Ectodermal cell (in vitro differentiated cells): ENCODE results near the gene RALBP1.
"Not testable (repeated sequence)": the region's sequence is repeated elsewhere in the genome, so short reads cannot be mapped to it uniquely, and the experiment has no call there.

Experiments used
- H3K27ac ChIP-seq: 2 replicates; pipeline ENCODE4 v1.7.0; 2013; ENCODE audit warnings: mild to moderate bottlenecking, low read depth, low read length; ENCODE audit not compliant: insufficient read depth, poor library complexity, severe bottlenecking
- H3K27me3 ChIP-seq: 2 replicates; pipeline ENCODE4 v1.7.0; 2013; ENCODE audit warnings: mild to moderate bottlenecking, low read length; ENCODE audit not compliant: insufficient read depth, control insufficient read depth, poor library complexity, severe bottlenecking
- H3K36me3 ChIP-seq: one replicate; pipeline ENCODE4 v1.7.0; 2013; ENCODE audit warnings: low read length; ENCODE audit not compliant: control insufficient read depth, insufficient read depth
- H3K4me1 ChIP-seq: one replicate; pipeline ENCODE4 v1.7.0; 2013; ENCODE audit warnings: low read length; ENCODE audit not compliant: control insufficient read depth, insufficient read depth
- H3K4me3 ChIP-seq: 2 replicates; pipeline ENCODE4 v1.7.0; 2013; ENCODE audit warnings: low read depth, low read length, control low read depth; ENCODE audit not compliant: insufficient read depth
- H3K9me3 ChIP-seq: 2 replicates; pipeline ENCODE4 v1.7.0; 2013; ENCODE audit warnings: mild to moderate bottlenecking, low read length, moderate library complexity; ENCODE audit not compliant: control insufficient read depth
- WGBS, 2 experiments: methylation state at CpG; one replicate each; pipeline ENCODE4 v1.1.7; 2013; ENCODE audit warnings: missing lambda C conversion rate in 2 of 2; 5-methylcytosine and 5-hydroxymethylcytosine counted together

RALBP1 gene

DNA sequence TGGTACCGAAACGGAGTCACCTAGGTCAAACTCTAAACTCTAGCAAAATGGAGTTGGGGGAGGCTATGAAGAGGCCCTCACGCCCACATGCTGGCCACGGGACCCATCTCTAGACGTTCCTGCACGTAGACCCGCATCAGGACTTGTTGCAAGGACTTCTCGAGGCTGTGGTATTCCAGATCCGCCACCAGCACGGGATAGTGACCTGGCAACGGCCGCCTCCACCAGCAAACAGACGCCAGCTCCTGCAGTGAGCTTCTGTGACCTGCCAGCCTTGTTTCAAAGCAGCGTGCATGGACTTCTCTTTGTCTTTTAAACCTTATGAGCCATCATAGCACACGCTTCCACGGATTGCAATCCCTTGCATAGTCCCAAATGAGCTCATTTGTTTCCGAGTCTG is 40.3 kb upstream of the RALBP1 start:
- no peak overlapping the region for H3K27ac ChIP-seq

DNA sequence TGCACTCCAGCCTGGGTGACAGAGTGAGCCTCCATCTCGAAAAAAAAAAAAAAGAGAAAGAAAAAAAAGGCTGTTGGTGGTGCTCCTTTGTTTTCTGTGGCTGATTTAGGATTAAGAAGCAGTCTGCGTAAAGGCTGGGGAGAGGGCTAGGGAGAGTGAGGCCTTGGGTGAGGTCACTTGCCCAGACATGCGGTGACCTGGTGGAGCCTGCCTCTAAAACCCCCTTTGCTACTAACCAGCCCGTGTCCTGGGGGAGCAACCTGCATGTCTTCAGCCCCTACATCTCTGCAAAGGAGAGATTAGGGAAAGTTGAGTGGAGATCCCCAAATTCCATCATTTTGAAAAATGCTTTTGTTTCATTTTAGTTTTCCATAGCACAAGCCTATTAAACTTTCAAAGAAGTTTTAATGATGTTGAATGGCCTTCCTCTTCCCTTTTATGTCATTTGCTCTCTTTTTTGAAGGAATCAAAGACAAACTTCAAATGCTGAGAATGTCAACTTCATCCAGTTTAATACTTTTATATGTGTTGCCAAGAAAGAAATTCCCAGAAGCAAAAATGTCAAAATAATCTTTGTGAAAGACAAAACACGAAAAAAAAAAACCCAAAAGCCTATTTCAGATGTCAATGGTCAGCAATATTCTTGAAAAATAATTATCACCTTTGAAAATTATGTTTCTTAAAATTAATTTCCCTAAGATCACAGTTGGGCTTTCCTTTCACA is 38.9 kb upstream of the RALBP1 start:
- WGBS, 2 experiments: 64 to 67% methylated on average over 4 to 5 of the region's 5 CpGs
- no peak overlapping the region for H3K27ac ChIP-seq
- no peaks in the 10 kb centered on the region for H3K36me3 ChIP-seq

More for the DNA sequence above, 40.3 kb upstream of the RALBP1 start:
- peaks cover 14% of the 10 kb centered on the region for H3K4me1 ChIP-seq
- no peaks in the 10 kb centered on the region for H3K9me3 ChIP-seq
- H3K27me3 ChIP-seq: no peaks in the 10 kb centered on the region
- no peaks in the 10 kb centered on the region for H3K36me3 ChIP-seq
- no peak overlapping the region for H3K4me3 ChIP-seq
- WGBS, 2 experiments: 92% methylated on average over 16 to 17 of the region's 17 CpGs

DNA sequence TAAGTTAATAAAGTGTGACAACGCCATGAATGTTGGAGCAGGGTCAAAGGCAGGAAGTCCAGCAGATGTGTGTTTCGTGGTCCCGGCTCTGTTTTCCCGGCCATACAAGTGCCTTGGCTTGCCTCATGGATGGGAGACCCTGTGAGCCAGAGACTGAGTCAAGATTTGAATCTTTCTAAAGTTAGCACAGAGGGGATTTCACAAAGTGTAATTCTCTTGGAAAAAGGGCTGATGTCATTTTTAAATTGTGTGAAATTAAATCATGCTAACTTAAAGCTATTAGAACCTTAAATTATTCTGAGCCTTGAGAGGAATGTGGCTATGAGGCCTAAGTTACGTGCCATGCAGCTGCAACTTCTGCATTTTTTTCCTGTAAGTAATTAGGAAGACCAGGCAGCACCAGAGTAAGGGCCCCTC is 38.3 kb upstream of the RALBP1 start:
- no peak overlapping the region for H3K4me3 ChIP-seq
- H3K27me3 ChIP-seq: no peaks in the 10 kb centered on the region
- WGBS, 2 experiments: 89 to 92% methylated on average over 5 of the region's 5 CpGs
- H3K36me3 ChIP-seq: no peaks in the 10 kb centered on the region
- H3K4me1 ChIP-seq: peaks cover 14% of the 10 kb centered on the region
- no peaks in the 10 kb centered on the region for H3K9me3 ChIP-seq
- no peak overlapping the region for H3K27ac ChIP-seq

More for the DNA sequence above, 38.9 kb upstream of the RALBP1 start:
- no peaks in the 10 kb centered on the region for H3K9me3 ChIP-seq
- H3K4me3 ChIP-seq: no peak overlapping the region
- peaks cover 14% of the 10 kb centered on the region for H3K4me1 ChIP-seq
- no peaks in the 10 kb centered on the region for H3K27me3 ChIP-seq

DNA sequence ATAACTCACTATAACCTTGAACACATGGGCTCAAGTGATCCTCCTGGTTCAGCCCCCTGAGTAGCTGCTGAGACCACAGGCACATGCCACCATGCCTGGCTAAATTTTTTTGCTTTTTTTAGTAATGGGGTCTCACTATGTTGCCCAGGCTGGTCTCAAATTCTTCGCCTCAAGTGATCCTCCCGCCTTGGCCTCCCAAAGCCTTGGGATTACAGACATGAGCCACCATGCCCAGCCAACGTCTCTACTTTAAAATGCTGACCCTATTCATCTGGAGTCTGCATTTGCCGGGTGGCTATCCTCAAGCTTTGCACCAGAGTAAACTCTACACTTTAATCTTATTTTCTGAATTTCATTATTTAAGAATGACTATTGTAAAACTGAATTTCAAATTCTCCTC is 37.6 kb upstream of the RALBP1 start:
- WGBS, 2 experiments: 93 to 94% methylated on average over 4 of the region's 4 CpGs
- no peak overlapping the region for H3K27ac ChIP-seq
- no peaks in the 10 kb centered on the region for H3K36me3 ChIP-seq
- peaks cover 14% of the 10 kb centered on the region for H3K4me1 ChIP-seq
- H3K4me3 ChIP-seq: no peak overlapping the region
- H3K27me3 ChIP-seq: no peaks in the 10 kb centered on the region
- no peaks in the 10 kb centered on the region for H3K9me3 ChIP-seq

DNA sequence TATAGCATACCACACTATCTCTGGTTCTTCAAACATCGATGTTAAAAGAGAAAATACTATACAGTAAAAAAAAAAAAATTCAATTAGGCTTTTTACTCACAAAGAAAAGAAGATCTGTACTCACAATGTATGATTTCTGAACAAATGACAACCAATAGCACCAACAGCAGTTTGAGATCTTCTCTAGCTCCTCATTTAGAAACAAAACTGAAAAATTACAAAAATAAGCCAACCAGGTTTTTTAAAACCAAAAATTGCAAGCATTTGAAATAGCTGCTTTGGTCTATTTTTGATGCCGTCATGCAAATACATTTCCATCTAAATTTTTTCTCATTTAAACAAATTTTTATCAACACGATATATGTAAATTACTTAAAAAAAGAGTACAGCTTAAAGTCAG is 34.3 kb upstream of the RALBP1 start:
- no peaks in the 10 kb centered on the region for H3K9me3 ChIP-seq
- H3K36me3 ChIP-seq: no peaks in the 10 kb centered on the region
- H3K27ac ChIP-seq: no peak overlapping the region
- no peaks in the 10 kb centered on the region for H3K27me3 ChIP-seq
- no peaks in the 10 kb centered on the region for H3K4me1 ChIP-seq
- no peak overlapping the region for H3K4me3 ChIP-seq
- 93 to 98% methylated on average over 1 to 3 of the region's 3 CpGs for WGBS, 2 experiments

DNA sequence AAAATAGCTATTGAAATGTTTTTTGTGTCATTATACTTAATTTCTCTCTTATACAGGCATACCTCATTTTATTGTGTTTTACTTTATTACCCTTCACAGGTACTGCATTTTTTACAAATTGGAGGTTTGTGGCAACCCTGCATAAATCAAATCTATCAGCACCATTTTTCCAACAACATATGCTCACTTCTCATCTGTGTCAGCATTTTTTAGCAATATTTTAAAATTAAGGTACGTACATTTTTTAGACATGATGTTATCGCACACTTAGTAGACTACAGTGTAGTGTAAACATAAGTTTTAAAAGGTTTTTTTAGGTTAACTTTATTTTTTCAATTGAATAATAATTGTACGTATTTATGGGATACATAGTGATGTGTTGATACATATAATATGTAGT is 30.8 kb upstream of the RALBP1 start:
- Histone ChIP-seq H3K27me3 (no peaks in the 10 kb centered on the region), H3K4me1 (no peaks in the 10 kb centered on the region), H3K27ac (no peak overlapping the region), H3K9me3 (no peaks in the 10 kb centered on the region), H3K36me3 (no peaks in the 10 kb centered on the region), H3K4me3 (no peak overlapping the region)
- 100% methylated on average over 2 to 3 of the region's 3 CpGs for WGBS, 2 experiments

DNA sequence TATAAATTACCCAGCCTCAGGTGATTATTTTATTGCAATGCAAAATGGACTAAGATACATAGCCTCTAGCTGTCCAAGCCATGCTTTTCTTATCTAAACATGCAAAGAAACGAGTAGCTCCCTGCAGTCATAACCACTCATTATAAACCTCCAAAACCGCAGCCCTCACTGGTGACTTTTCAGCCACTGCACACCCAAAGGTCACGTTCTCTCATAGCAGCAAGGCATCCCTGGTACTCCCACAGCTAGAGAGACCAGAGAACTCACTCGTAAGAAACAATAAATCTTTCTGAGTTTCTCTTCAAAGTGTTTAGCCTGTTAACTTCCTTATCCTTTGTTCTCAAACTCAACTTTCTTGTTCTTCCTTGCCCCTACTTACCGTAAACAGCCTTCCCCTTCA is 28.5 kb upstream of the RALBP1 start:
- no peaks in the 10 kb centered on the region for H3K4me1 ChIP-seq
- no peaks in the 10 kb centered on the region for H3K27me3 ChIP-seq
- H3K27ac ChIP-seq: no peak overlapping the region
- no peak overlapping the region for H3K4me3 ChIP-seq
- H3K9me3 ChIP-seq: no peaks in the 10 kb centered on the region
- H3K36me3 ChIP-seq: no peaks in the 10 kb centered on the region
- WGBS, 2 experiments: 95% methylated on average over 5 of the region's 5 CpGs

DNA sequence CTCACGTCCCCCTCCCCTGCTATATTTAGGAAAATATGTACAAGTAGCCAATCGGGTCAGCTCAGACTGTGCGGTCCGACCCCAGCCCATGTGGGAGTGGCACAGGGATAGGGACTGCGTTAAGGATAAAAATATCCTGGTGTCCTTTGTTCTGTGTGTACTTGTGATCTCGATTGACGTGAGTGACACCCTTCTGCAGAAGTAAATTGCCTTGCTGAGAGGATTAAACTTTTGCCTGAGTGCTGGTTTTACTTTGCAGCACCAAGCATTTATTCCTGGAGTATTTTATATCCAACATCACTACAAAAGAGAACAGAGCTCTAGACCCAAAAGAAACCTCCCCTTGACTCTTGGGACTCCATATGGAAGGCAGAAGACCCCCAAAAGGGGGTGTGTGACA is 28.0 kb upstream of the RALBP1 start:
- Histone ChIP-seq H3K4me1 (no peaks in the 10 kb centered on the region), H3K27me3 (no peaks in the 10 kb centered on the region), H3K9me3 (no peaks in the 10 kb centered on the region), H3K27ac (no peak overlapping the region), H3K4me3 (no peak overlapping the region), H3K36me3 (no peaks in the 10 kb centered on the region)
- WGBS, 2 experiments: 93 to 97% methylated on average over 7 of the region's 7 CpGs

DNA sequence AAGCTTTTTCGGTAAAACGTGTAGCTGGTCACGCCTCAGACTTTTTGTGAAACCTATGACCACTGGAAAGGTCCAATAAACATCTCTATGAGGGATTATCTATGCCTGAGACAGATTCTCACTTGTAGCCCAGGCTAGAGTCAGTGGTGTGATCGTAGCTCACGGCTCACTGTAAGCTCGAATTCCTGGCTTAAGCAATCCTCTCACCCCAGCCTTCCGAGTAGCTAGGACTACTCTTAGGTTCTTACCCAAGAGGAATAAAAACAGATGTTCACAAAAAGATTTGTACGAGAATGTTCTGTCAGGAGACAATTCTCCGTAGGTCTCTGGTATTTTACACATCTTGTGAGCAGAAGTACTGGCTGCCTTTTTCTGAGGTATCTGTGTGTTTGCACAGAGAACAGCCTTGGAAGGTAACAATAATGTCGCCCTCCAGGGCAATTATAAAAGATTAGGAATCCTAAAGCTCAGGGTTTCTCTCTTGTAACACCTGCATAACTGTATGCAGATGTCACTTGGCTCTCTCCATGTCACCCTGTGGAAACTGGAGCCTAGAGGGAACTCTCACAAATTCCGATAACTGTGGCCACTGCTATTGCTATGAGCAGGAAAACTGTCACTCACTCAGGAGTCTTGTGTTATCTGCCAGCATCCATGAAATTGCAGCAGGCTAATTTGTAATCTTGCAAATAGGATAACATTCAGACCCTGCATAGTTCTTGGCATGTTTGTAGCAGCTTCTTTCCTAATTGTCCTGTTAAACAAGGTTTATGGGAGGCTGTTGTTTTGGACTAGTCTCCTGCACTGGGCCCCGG is 25.5 kb upstream of the RALBP1 start:
- no peak overlapping the region for H3K4me3 ChIP-seq
- H3K9me3 ChIP-seq: no peaks in the 10 kb centered on the region
- no peaks in the 10 kb centered on the region for H3K36me3 ChIP-seq
- H3K27ac ChIP-seq: no peak overlapping the region
- no peaks in the 10 kb centered on the region for H3K27me3 ChIP-seq
- H3K4me1 ChIP-seq: peaks cover 4% of the 10 kb centered on the region
- WGBS, 2 experiments: 74 to 80% methylated on average over 12 of the region's 12 CpGs

DNA sequence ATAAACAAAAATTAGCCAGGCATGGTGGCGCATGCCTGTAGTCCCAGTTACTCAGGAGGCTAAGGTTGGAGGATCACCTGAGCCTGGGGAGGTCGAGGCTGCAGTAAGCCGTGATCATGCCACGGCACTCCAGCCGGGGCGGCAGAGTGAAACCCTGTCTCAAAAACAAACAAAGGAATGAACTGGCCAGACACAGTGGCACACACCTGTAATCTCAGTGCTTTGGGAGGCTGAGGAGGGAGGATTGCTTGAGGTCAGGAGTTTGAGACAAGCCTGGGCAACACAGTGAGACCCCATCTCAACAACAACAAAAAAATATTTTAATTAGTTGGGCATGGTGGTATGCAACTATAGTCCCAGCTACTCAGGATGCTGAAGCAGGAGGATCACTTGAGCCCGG is 24.4 kb upstream of the RALBP1 start:
- H3K4me3 ChIP-seq, H3K9me3 ChIP-seq, H3K27ac ChIP-seq, H3K27me3 ChIP-seq, H3K36me3 ChIP-seq, H3K4me1 ChIP-seq: not testable (repeated sequence)
- WGBS, 2 experiments: 97% methylated on average over 7 of the region's 7 CpGs
